ENCODE data around the gene ARVCF. TPM values are rescaled to one million over a fixed set of nuclear protein-coding genes. Genes with fewer than 3 reads are reported as not detected.

ARVCF gene
- total RNA-seq, 4 donors from 2014 or later = 47.5 to 98.3 (median 80.6) TPM

DNA sequence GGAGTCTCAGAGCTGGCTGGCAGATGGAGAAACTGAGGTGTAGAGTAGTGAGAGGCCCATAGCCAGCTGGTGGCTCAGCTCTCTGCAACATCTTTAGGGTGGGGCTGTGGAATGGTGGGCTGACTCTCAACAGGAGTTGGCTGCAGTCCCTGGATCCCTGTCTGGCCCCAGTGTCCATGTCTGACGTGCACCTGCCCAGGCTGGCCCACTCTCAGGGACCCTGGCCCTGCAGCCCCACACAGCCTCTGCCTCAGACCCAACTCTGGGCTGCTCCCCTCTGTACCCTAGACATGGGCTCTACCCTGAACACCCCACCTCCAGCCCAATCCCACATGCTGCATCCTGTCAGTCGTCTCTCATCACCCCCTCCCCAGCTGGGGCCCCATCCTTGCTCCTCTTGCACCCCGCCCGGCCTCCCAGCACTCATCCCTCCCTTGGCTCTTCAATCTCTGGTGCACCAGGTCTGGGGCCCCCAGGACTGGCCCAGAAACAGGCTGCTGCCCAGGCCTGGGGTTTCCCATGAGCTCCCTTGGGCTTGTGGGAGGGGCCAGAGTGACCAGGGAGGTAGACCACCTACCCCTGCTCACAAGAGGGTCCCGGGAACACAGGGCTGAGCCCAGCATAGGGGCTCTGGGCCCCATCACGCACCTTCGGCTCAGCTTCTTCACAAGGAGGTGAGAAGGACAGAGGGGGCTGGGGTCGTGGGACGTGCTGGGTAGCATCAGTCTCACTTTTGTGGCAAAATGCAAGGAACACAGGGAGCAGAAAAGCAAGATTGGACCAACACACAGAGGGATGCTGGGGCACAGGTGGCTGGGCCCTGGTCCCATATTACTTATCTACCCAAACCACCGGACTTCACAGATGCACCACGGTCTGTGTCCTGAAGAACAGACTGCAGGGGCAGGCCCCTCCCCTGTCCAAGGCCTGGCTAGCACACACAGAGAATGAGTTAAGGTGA lies 31.5 kb downstream of the ARVCF start:
- Histone ChIP-seq H3K27ac (peak overlapping the region in 3 of 4 donors; percentile 1 to 93 (median 6)), H3K4me1 (peaks cover 0 to 74% (median 18%) of the 10 kb centered on the region in 4 donors), H3K36me3 (peaks cover 0 to 23% (median 0%) of the 10 kb centered on the region in 3 donors), H3K27me3 (no peaks in the 10 kb centered on the region), H3K9me3 (no peaks in the 10 kb centered on the region), H3K4me3 (peak overlapping the region in 2 of 4 donors; percentile 83 to 84)
- TF ChIP-seq EP300 (IDR thresholded peaks at IDR 0.05) (no peak), CTCF (IDR thresholded peaks at IDR 0.05) (no peak), POLR2A (IDR thresholded peaks at IDR 0.05) (no peak)
- DNase-seq (ENCODE audit: low spot score in 2 of 2) = no peak
- WGBS, 2 donors = 60 to 70% methylated on average over 10 to 11 of the region's 11 CpGs

DNA sequence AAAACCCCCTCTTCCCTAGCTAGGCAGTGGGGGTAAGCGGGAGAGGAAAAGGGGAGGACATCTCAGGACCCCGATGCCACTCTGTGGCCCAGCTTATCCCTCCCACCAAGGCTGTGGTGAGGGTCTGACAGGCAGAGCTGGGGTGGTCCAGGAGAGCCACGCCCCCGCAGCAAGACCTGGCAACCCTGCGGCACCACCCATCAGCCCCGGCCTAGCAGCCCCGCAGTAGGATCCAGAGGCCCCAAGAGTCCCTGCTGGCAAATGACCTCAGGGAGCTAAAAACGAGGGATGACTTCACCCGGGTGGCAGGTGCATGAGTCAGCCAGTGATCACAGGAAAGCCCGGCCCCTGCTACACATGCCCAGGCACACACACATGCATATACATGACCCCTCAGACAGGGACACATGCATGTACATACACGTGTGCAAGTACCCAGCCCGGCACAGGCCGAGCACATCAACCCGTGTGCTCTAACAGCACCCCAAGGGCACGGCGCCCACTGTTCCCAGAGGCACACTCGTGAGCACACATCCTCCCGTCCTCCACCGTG lies 32.3 kb downstream of the ARVCF start:
- Histone ChIP-seq H3K4me3 (no peak overlapping the region), H3K36me3 (peaks cover 0 to 32% (median 0%) of the 10 kb centered on the region in 3 donors), H3K27ac (peak overlapping the region; percentile 9 to 93 (median 48)), H3K27me3 (no peaks in the 10 kb centered on the region), H3K4me1 (peaks cover 0 to 66% (median 18%) of the 10 kb centered on the region in 4 donors), H3K9me3 (no peaks in the 10 kb centered on the region)
- 58 to 66% methylated on average over 8 to 16 of the region's 19 CpGs for WGBS, 2 donors
- no peak for TF ChIP-seq POLR2A (IDR thresholded peaks at IDR 0.05)
- TF ChIP-seq EP300 (IDR thresholded peaks at IDR 0.05) = no peak
- no peak for TF ChIP-seq CTCF (IDR thresholded peaks at IDR 0.05)
- DNase-seq (ENCODE audit: low spot score in 2 of 2) = no peak

- H3K4me1 ChIP-seq = peaks cover 0 to 60% (median 18%) of the 10 kb centered on the region in 4 donors
- no peak for TF ChIP-seq CTCF (IDR thresholded peaks at IDR 0.05)
- TF ChIP-seq POLR2A (IDR thresholded peaks at IDR 0.05) = no peak
- no peak for TF ChIP-seq EP300 (IDR thresholded peaks at IDR 0.05)
- no peak overlapping the region for H3K4me3 ChIP-seq
- H3K27ac ChIP-seq = peak overlapping the region in 3 of 4 donors; percentile 9 to 93 (median 50)
- no peak for DNase-seq (ENCODE audit: low spot score in 2 of 2)
- WGBS, 2 donors = 55 to 64% methylated on average over 5 of the region's 5 CpGs
- no peaks in the 10 kb centered on the region for H3K9me3 ChIP-seq
- H3K36me3 ChIP-seq = peaks cover 0 to 37% (median 0%) of the 10 kb centered on the region in 3 donors
- H3K27me3 ChIP-seq = no peaks in the 10 kb centered on the region
Observed at GRCh38 chr22:19983741-19984140, 32.9 kb downstream of the ARVCF start.

GRCh38 chr22:19982991-19983578 lies 33.5 kb downstream of the ARVCF start:
- peaks cover 0 to 44% (median 0%) of the 10 kb centered on the region in 3 donors for H3K36me3 ChIP-seq
- 42 to 64% methylated on average over 2 to 4 of the region's 8 CpGs for WGBS, 2 donors
- H3K4me3 ChIP-seq = no peak overlapping the region
- no peaks in the 10 kb centered on the region for H3K9me3 ChIP-seq
- H3K4me1 ChIP-seq = peaks cover 0 to 54% (median 18%) of the 10 kb centered on the region in 4 donors
- DNase-seq (ENCODE audit: low spot score in 2 of 2) = no peak
- peak overlapping the region in 2 of 4 donors; percentile 62 to 93 for H3K27ac ChIP-seq
- TF ChIP-seq CTCF (IDR thresholded peaks at IDR 0.05) (no peak), POLR2A (IDR thresholded peaks at IDR 0.05) (no peak), EP300 (IDR thresholded peaks at IDR 0.05) (no peak)
- no peaks in the 10 kb centered on the region for H3K27me3 ChIP-seq
